Trophoblast cell (in vitro differentiated cells and primary cell): ENCODE results near the gene WDR49.

Experiments used
- DNase-seq, 2 donors: peaks; one replicate each; pipeline ENCODE4 v3.0.0-alpha.2; 2016
- H2AFZ ChIP-seq: 2 replicates; pipeline ENCODE4 v1.6.1; 2013; ENCODE audit warnings: low read length, moderate library complexity, mild to moderate bottlenecking; ENCODE audit not compliant: insufficient read depth, poor library complexity
- H2AK5ac ChIP-seq: 2 replicates; pipeline ENCODE4 v1.6.1; 2013; ENCODE audit warnings: mild to moderate bottlenecking, low read length
- H2BK120ac ChIP-seq: 2 replicates; pipeline ENCODE4 v1.6.1; 2013; ENCODE audit warnings: low read length, mild to moderate bottlenecking, moderate library complexity; ENCODE audit not compliant: insufficient read depth, poor library complexity
- H2BK12ac ChIP-seq: 2 replicates; pipeline ENCODE4 v1.6.1; 2013; ENCODE audit warnings: mild to moderate bottlenecking, low read length, moderate library complexity
- H2BK5ac ChIP-seq: 2 replicates; pipeline ENCODE4 v1.6.1; 2013; ENCODE audit warnings: low read length, low read depth, moderate library complexity, mild to moderate bottlenecking; ENCODE audit not compliant: poor library complexity
- H3K14ac ChIP-seq: 2 replicates; pipeline ENCODE4 v1.6.1; 2013; ENCODE audit warnings: mild to moderate bottlenecking, low read length
- H3K18ac ChIP-seq: 2 replicates; pipeline ENCODE4 v1.6.1; 2013; ENCODE audit warnings: mild to moderate bottlenecking, low read length
- H3K23ac ChIP-seq: 2 replicates; pipeline ENCODE4 v1.6.1; 2013; ENCODE audit warnings: low read length
- H3K27ac ChIP-seq: 2 replicates; pipeline ENCODE4 v1.5.1; 2013; ENCODE audit warnings: low read depth, mild to moderate bottlenecking, inconsistent platforms, low read length, moderate library complexity
- H3K27me3 ChIP-seq: 2 replicates; pipeline ENCODE4 v1.6.1; 2013; ENCODE audit warnings: inconsistent platforms, mild to moderate bottlenecking, low read length, moderate library complexity; ENCODE audit not compliant: insufficient read depth
- H3K36me3 ChIP-seq, 2 experiments: 1 replicate in 1 of 2; 2 replicates in 1 of 2; pipeline ENCODE4 v1.6.1; 2013; ENCODE audit warnings: low read length in 2 of 2, mild to moderate bottlenecking in 2 of 2, moderate library complexity in 1 of 2; ENCODE audit not compliant: insufficient read depth in 2 of 2, control insufficient read depth in 1 of 2
- H3K4ac ChIP-seq: 2 replicates; pipeline ENCODE4 v1.6.1; 2013; ENCODE audit warnings: low read depth, mild to moderate bottlenecking, low read length, moderate library complexity
- H3K4me1 ChIP-seq, 2 experiments: 1 replicate in 1 of 2; 2 replicates in 1 of 2; pipeline ENCODE4 v1.6.1; 2013; ENCODE audit warnings: low read length in 2 of 2, mild to moderate bottlenecking in 2 of 2, moderate library complexity in 1 of 2; ENCODE audit not compliant: insufficient read depth in 2 of 2, control insufficient read depth in 1 of 2
- H3K4me2 ChIP-seq: 2 replicates; pipeline ENCODE4 v1.6.1; 2013; ENCODE audit warnings: inconsistent platforms, mild to moderate bottlenecking, low read length, moderate library complexity
- H3K4me3 ChIP-seq: 2 replicates; pipeline ENCODE4 v1.5.1; 2013; ENCODE audit warnings: mild to moderate bottlenecking, low read depth, low read length, inconsistent platforms
- H3K79me1 ChIP-seq: one replicate; pipeline ENCODE4 v1.6.1; 2013; ENCODE audit warnings: low read length
- H3K79me2 ChIP-seq: 2 replicates; pipeline ENCODE4 v1.6.1; 2013; ENCODE audit warnings: low read length, mild to moderate bottlenecking; ENCODE audit not compliant: control insufficient read depth, insufficient read depth, poor library complexity
- H3K9ac ChIP-seq: 2 replicates; pipeline ENCODE4 v1.6.1; 2013; ENCODE audit warnings: mild to moderate bottlenecking, low read length
- H3K9me3 ChIP-seq: 2 replicates; pipeline ENCODE4 v1.6.1; 2013; ENCODE audit warnings: low read depth, mild to moderate bottlenecking, control low read depth, inconsistent platforms, low read length; ENCODE audit not compliant: insufficient read depth
- H4K12ac ChIP-seq: 2 replicates; pipeline ENCODE4 v1.6.1; 2013; ENCODE audit warnings: low read depth, mild to moderate bottlenecking, low read length, moderate library complexity
- H4K8ac ChIP-seq: 2 replicates; pipeline ENCODE4 v1.6.1; 2013; ENCODE audit warnings: low read depth, mild to moderate bottlenecking, low read length, moderate library complexity
- H4K91ac ChIP-seq: one replicate; pipeline ENCODE4 v1.6.1; 2013; ENCODE audit warnings: low read depth, mild to moderate bottlenecking, low read length, moderate library complexity
- WGBS: extraction: QIAGEN DNeasy Blood & Tissue Kit; methylation state at CpG from one replicate; pipeline ENCODE4 v1.1.7; 2013; ENCODE audit warnings: missing lambda C conversion rate; ENCODE audit not compliant: insufficient read length, insufficient coverage; ENCODE audit errors: extremely low coverage; 5-methylcytosine and 5-hydroxymethylcytosine counted together

Gene WDR49

GRCh38 chr3:167611718-167612117 is 42.0 kb downstream of the WDR49 start:
- H3K18ac ChIP-seq, result no peak overlapping the region
- no peak overlapping the region for H3K9ac ChIP-seq
- no peak overlapping the region for H2AK5ac ChIP-seq
- no peak overlapping the region for H4K12ac ChIP-seq
- H3K4me2 ChIP-seq, result no peak overlapping the region
- no peak overlapping the region for H2AFZ ChIP-seq
- no peak overlapping the region for H4K91ac ChIP-seq
- no peak overlapping the region for H2BK5ac ChIP-seq
- no peaks in the 10 kb centered on the region for H3K27me3 ChIP-seq
- no peaks in the 10 kb centered on the region for H3K9me3 ChIP-seq
- H3K79me2 ChIP-seq, result no peaks in the 10 kb centered on the region
- no peaks in the 10 kb centered on the region for H3K36me3 ChIP-seq
- H3K4me3 ChIP-seq, result no peak overlapping the region
- H3K4ac ChIP-seq, result no peak overlapping the region
- H3K23ac ChIP-seq, result no peak overlapping the region
- peaks cover 0 to 1% of the 10 kb centered on the region in 2 experiments for H3K4me1 ChIP-seq
- H4K8ac ChIP-seq, result no peak overlapping the region
- no peak overlapping the region for H3K14ac ChIP-seq
- no peak for DNase-seq
- H3K79me1 ChIP-seq, result no peaks in the 10 kb centered on the region
- no CpG with 5 or more reads among the region's 2 CpGs for WGBS
- no peak overlapping the region for H2BK12ac ChIP-seq
- H2BK120ac ChIP-seq, result no peak overlapping the region
- no peak overlapping the region for H3K27ac ChIP-seq

GRCh38 chr3:167609156-167609555 is 44.6 kb downstream of the WDR49 start:
- Histone ChIP-seq H2BK12ac (no peak overlapping the region), H3K4me3 (no peak overlapping the region), H3K4me1 (peaks cover 0 to 3% of the 10 kb centered on the region in 2 experiments), H3K79me2 (no peaks in the 10 kb centered on the region), H4K91ac (no peak overlapping the region), H3K23ac (no peak overlapping the region), H2AFZ (no peak overlapping the region), H2BK5ac (no peak overlapping the region), H3K18ac (no peak overlapping the region), H3K9ac (no peak overlapping the region), H3K9me3 (no peaks in the 10 kb centered on the region), H3K14ac (no peak overlapping the region), H3K4me2 (no peak overlapping the region), H3K27me3 (no peaks in the 10 kb centered on the region), H3K36me3 (no peaks in the 10 kb centered on the region), H3K27ac (no peak overlapping the region), H4K8ac (no peak overlapping the region), H4K12ac (no peak overlapping the region), H3K79me1 (no peaks in the 10 kb centered on the region), H2AK5ac (no peak overlapping the region), H3K4ac (no peak overlapping the region), H2BK120ac (no peak overlapping the region)
- DNase-seq, result no peak
- WGBS, result no CpG with 5 or more reads among the region's 5 CpGs

DNA sequence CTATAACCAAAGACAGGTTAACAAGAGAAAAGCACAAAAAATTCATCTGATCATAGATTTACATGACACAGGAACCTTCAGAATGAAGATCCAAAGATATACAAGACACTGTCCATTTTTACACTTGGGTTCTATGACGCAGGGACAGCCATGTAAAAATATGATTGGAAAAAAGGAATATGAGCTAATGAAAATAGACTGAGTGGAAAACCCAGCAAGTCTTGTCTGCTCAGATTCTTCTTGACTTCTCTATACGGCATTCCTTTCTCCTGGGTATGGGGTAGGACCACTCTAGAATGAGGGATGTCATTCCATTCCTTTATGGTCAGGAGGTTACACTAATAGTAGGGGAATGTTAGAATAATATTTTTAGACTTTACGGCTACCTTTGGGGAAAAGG is 46.9 kb downstream of the WDR49 start:
- WGBS, result no CpG with 5 or more reads among the region's 3 CpGs
- Histone ChIP-seq H3K79me2 (no peaks in the 10 kb centered on the region), H3K79me1 (no peaks in the 10 kb centered on the region), H2BK120ac (no peak overlapping the region), H3K4me2 (no peak overlapping the region), H3K9me3 (no peaks in the 10 kb centered on the region), H3K4me1 (peaks cover 0 to 3% of the 10 kb centered on the region in 2 experiments), H3K9ac (no peak overlapping the region), H2BK5ac (no peak overlapping the region), H3K14ac (no peak overlapping the region), H4K8ac (no peak overlapping the region), H4K12ac (no peak overlapping the region), H3K27me3 (no peaks in the 10 kb centered on the region), H3K23ac (no peak overlapping the region), H2BK12ac (no peak overlapping the region), H3K27ac (no peak overlapping the region), H3K18ac (no peak overlapping the region), H2AFZ (no peak overlapping the region), H3K36me3 (no peaks in the 10 kb centered on the region), H3K4me3 (no peak overlapping the region), H3K4ac (no peak overlapping the region), H2AK5ac (no peak overlapping the region), H4K91ac (no peak overlapping the region)
- DNase-seq, result peak; percentile 71 to 93

DNA sequence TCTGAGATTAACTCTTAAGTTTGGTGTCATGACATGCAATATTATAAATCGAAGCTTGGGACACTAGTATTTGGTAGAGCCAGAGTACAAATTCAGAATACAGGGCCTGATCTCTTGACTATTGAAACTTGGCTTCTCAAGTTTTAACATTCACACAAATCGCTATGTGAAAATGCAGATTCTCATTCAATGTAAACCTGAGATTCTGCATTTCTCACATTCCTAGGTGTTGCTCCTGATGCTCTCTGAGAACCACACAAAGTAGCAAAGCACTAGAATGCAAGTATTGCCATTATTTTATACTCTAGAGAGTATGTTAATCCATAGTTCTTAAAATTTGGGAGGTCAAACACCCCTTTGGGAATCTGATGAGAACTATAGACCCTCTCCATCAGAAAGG is 47.9 kb downstream of the WDR49 start:
- Histone ChIP-seq H3K14ac (no peak overlapping the region), H3K9me3 (no peaks in the 10 kb centered on the region), H3K23ac (no peak overlapping the region), H3K27ac (no peak overlapping the region), H3K79me2 (no peaks in the 10 kb centered on the region), H2BK120ac (no peak overlapping the region), H3K4ac (no peak overlapping the region), H3K27me3 (no peaks in the 10 kb centered on the region), H2BK5ac (no peak overlapping the region), H4K91ac (no peak overlapping the region), H2BK12ac (no peak overlapping the region), H3K4me2 (no peak overlapping the region), H4K12ac (no peak overlapping the region), H4K8ac (no peak overlapping the region), H3K4me3 (no peak overlapping the region), H3K36me3 (no peaks in the 10 kb centered on the region), H3K9ac (no peak overlapping the region), H3K4me1 (peaks cover 0 to 3% of the 10 kb centered on the region in 2 experiments), H2AK5ac (no peak overlapping the region), H3K18ac (no peak overlapping the region), H3K79me1 (no peaks in the 10 kb centered on the region), H2AFZ (no peak overlapping the region)
- no CpG with 5 or more reads among the region's 2 CpGs for WGBS
- DNase-seq, result peak in 1 of 2 donors; percentile 76
